ENCODE data around the gene PPIF.

PPIF gene

GRCh38 chr10:79397051-79397450 is 49.8 kb downstream of the PPIF start:
- Histone ChIP-seq H3K27me3 (ENCODE audit: control insufficient read depth, low read length) (peaks cover 9% of the 10 kb centered on the region; the same call in 1 of the 2 replicates), H3K9me2 (replicated peaks; ENCODE audit: control insufficient read depth, low read length) (no peaks in the 10 kb centered on the region), H3K36me3 (ENCODE audit: control insufficient read depth, low read length) (no peaks in the 10 kb centered on the region), H3K27ac (ENCODE audit: low read depth, low read length) (no peak overlapping the region), H3K4me3 (ENCODE audit: low read length) (no peak overlapping the region), H3F3A (ENCODE audit: control insufficient read depth, insufficient read depth) (no peaks in the 10 kb centered on the region), H4K20me1 (ENCODE audit: control insufficient read depth, insufficient read depth, low read depth, low read length) (no peaks in the 10 kb centered on the region), H3K79me2 (ENCODE audit: control insufficient read depth, low read length) (no peaks in the 10 kb centered on the region), H3K4me1 (ENCODE audit: control insufficient read depth, low read length) (no peaks in the 10 kb centered on the region), H3K9me3 (ENCODE audit: control insufficient read depth, insufficient read depth, low read length) (no peaks in the 10 kb centered on the region), H3K4me2 (ENCODE audit: low read length) (no peak overlapping the region)
- no peak for TF ChIP-seq EZH2phosphoT487 (IDR thresholded peaks at IDR 0.05; ENCODE audit: borderline replicate concordance, low read length)
- TF ChIP-seq CTCF (IDR thresholded peaks at IDR 0.05; ENCODE audit: low read depth, low read length, poor library complexity, severe bottlenecking), result no peak

- Histone ChIP-seq H3K4me2 (ENCODE audit: low read length) (no peak overlapping the region), H3K9me3 (ENCODE audit: control insufficient read depth, insufficient read depth, low read length) (no peaks in the 10 kb centered on the region), H3K9me2 (replicated peaks; ENCODE audit: control insufficient read depth, low read length) (no peaks in the 10 kb centered on the region), H3K4me3 (ENCODE audit: low read length) (no peak overlapping the region), H3K79me2 (ENCODE audit: control insufficient read depth, low read length) (no peaks in the 10 kb centered on the region), H3K36me3 (ENCODE audit: control insufficient read depth, low read length) (no peaks in the 10 kb centered on the region), H4K20me1 (ENCODE audit: control insufficient read depth, insufficient read depth, low read depth, low read length) (no peaks in the 10 kb centered on the region), H3F3A (ENCODE audit: control insufficient read depth, insufficient read depth) (no peaks in the 10 kb centered on the region), H3K27me3 (ENCODE audit: control insufficient read depth, low read length) (peaks cover 9% of the 10 kb centered on the region; the same call in 1 of the 2 replicates), H3K27ac (ENCODE audit: low read depth, low read length) (no peak overlapping the region), H3K4me1 (ENCODE audit: control insufficient read depth, low read length) (no peaks in the 10 kb centered on the region)
- TF ChIP-seq CTCF (IDR thresholded peaks at IDR 0.05; ENCODE audit: low read depth, low read length, poor library complexity, severe bottlenecking) (no peak), EZH2phosphoT487 (IDR thresholded peaks at IDR 0.05; ENCODE audit: borderline replicate concordance, low read length) (no peak)
These were observed 50.5 kb downstream of the PPIF start for GRCh38 chr10:79397575-79398303.

- Histone ChIP-seq H3K9me3 (ENCODE audit: control insufficient read depth, insufficient read depth, low read length) (no peaks in the 10 kb centered on the region), H4K20me1 (ENCODE audit: control insufficient read depth, insufficient read depth, low read depth, low read length) (no peaks in the 10 kb centered on the region), H3K4me1 (ENCODE audit: control insufficient read depth, low read length) (no peaks in the 10 kb centered on the region), H3K4me3 (ENCODE audit: low read length) (no peak overlapping the region), H3K4me2 (ENCODE audit: low read length) (no peak overlapping the region), H3K9me2 (replicated peaks; ENCODE audit: control insufficient read depth, low read length) (no peaks in the 10 kb centered on the region), H3K27ac (ENCODE audit: low read depth, low read length) (no peak overlapping the region), H3F3A (ENCODE audit: control insufficient read depth, insufficient read depth) (no peaks in the 10 kb centered on the region), H3K79me2 (ENCODE audit: control insufficient read depth, low read length) (no peaks in the 10 kb centered on the region), H3K27me3 (ENCODE audit: control insufficient read depth, low read length) (peaks cover 4% of the 10 kb centered on the region; the same call in 1 of the 2 replicates), H3K36me3 (ENCODE audit: control insufficient read depth, low read length) (no peaks in the 10 kb centered on the region)
- TF ChIP-seq EZH2phosphoT487 (IDR thresholded peaks at IDR 0.05; ENCODE audit: borderline replicate concordance, low read length) (no peak), CTCF (IDR thresholded peaks at IDR 0.05; ENCODE audit: low read depth, low read length, poor library complexity, severe bottlenecking) (no peak)
These were observed 51.4 kb downstream of the PPIF start for GRCh38 chr10:79398642-79399041.
